HG02588 (cell line): ENCODE data around the gene TBX3.

ENCODE experiments used
- ATAC-seq: cut with Tn5 transposase; IDR thresholded peaks from one replicate; pipeline ENCODE4 v1.9.1; 2021; ENCODE audit warnings: mild to moderate bottlenecking, moderate library complexity; ENCODE audit not compliant: unreplicated experiment

Gene TBX3

GRCh38 chr12:114697243-114697716, 13.3 kb upstream of the TBX3 start:
- ATAC-seq: no peak

DNA sequence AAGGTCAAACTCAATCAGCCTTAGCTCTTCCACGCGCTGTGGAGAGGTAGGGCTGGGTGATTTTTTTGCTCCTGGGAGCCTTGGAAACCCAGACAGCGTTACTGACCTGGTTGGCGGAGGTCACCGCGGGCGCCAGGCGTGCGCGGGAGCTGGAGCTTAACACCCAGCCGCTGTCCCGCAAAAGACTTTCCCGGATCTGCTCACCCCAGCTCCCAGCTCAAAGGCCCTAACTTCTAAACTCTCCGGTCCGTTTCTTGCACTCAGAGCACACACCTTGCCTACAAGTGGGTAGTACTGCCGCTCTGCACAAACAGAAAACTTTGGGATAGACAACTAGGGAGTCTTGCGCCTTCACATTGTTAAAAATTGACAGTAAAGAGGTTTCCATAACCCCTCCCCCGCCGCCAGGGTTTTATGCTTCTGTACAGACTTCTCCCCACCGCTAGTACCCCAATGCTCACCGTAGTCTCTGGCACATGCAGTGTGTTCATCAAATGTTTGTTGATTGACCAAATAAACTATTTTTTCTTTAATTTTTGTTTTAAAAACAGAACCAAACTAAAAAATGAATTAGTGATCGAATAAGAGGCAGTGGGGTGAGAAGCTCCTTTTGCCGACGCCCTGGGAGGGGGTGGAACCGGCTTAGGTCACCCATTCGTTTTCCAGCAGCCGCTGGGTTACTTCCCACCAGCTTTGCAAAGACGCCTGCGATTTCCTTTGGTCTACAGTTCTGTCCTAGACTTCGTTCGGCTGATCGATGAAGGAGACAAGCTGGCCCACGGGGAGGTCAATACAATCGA, 12.7 kb upstream of the TBX3 start:
- ATAC-seq: no peak

- ATAC-seq: no peak
Observed at GRCh38 chr12:114695305-114695592, 11.3 kb upstream of the TBX3 start.

DNA sequence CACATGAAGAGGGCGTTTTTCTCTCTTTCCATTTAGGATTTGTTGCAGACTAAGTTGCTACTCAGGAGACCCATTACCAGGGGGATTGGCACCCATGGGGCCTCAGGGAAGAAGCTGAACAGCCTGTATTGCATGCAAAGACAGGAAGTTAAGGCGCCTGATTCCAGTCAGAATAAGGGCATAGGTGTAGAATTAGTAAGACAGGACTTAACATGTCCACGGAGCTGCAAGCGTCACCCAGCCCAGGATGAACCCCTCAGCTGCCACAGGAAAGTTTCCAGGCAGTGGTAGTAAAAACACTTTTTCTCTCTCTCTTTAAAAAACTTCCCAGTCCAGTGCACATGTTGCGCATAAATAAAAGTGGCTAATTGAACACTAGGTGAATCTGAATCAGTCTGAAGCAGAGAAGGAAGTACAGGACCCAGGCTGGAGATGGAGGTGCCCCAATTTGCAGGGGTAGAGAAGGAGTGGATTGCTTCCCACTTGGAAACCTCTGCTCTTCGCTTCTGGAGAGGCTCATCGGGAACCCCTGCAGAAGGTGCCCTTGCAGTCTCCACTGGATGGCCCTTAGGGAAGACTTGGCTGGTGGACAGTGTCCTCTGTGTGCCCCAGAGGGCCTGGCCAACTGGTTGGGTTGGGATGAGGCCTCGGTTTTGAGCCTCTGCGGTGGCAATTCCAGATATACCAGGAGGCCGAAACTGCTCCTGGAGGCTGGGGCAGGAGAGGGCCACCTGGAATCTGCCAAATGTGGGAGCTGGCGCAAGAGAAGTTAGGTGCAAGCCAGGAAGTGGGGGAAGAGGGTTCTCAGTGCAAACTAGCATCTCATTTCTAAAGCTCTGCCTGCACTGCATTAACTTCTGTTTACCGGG, 10.7 kb upstream of the TBX3 start:
- no peak for ATAC-seq

- no peak for ATAC-seq
Observed at GRCh38 chr12:114693532-114693931, 9.6 kb upstream of the TBX3 start.

- no peak for ATAC-seq
Observed at GRCh38 chr12:114693059-114693531, 9.1 kb upstream of the TBX3 start.

GRCh38 chr12:114692186-114693058, 8.4 kb upstream of the TBX3 start:
- ATAC-seq: no peak

GRCh38 chr12:114691763-114692185, 7.8 kb upstream of the TBX3 start:
- no peak for ATAC-seq

- no peak for ATAC-seq
Observed at GRCh38 chr12:114691196-114691595, 7.2 kb upstream of the TBX3 start.

- ATAC-seq: no peak
Observed at GRCh38 chr12:114690267-114691135, 6.5 kb upstream of the TBX3 start.

- ATAC-seq: no peak
Observed at GRCh38 chr12:114689075-114689994, 5.4 kb upstream of the TBX3 start.

DNA sequence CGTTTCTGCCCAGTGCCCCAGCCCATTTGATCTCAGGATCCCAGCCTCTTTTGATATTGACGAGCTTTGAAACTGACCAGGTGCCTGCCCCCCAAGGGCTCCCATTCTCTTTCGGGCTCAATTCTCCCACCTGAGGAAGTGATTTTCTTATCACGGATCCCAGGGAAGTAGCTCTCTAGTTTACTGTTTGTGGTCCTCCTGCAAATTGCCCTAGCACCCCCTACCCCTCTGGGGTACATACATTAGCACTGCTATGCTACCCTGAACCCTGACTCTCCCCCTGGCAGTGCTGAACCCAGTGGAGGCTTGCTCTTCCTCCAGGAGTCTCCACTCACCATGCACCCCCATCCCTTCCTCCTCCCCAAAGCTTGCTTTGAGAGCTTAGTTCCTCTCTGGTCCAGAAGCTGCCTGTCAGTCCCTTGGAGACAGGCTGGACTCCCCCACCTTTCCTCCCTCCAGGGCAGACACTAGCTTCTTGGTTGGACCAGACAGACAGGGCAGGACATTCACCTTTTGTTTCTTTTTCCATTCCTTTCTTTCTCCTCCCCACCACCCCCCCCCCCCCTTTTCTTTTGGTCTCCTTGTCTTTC, 4.4 kb upstream of the TBX3 start:
- no peak for ATAC-seq

- no peak for ATAC-seq
Observed at GRCh38 chr12:114687802-114688201, 3.8 kb upstream of the TBX3 start.

DNA sequence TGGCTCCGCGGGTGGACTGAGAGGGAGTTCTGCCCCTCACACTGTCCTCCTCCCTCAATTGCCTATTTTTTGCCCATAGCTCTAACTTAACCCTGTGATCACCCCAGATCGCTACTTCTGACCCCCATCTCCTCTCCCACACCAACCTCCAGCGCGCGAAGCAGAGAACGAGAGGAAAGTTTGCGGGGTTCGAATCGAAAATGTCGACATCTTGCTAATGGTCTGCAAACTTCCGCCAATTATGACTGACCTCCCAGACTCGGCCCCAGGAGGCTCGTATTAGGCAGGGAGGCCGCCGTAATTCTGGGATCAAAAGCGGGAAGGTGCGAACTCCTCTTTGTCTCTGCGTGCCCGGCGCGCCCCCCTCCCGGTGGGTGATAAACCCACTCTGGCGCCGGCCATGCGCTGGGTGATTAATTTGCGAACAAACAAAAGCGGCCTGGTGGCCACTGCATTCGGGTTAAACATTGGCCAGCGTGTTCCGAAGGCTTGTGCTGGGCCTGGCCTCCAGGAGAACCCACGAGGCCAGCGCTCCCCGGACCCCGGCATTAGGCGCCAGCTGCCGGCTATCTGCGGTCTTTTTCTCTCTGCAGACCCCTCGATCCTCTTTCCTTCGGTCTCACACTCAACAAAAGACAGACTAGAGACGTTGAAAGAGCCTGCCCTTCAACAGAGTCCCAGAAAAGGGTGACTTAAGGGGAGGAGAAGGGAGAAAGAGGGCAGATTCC, 3.0 kb upstream of the TBX3 start:
- ATAC-seq: no peak

DNA sequence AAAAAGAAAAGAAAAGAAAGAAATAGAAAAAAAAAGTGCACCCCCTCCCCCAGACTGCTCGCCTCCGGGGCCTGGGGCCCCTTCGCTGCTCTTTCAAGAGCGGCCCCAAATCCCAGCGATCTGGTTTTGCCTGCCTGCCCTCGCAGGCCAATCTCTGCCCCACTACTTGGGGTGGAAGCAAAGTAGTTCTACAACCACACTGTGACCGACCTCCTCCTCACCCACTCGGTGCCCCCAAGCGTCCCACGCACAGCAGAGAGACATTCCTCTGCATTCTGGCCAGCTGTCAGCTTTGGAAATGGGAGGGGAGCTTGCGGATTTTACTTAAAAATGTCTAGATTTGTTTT, 2.4 kb upstream of the TBX3 start:
- no peak for ATAC-seq

DNA sequence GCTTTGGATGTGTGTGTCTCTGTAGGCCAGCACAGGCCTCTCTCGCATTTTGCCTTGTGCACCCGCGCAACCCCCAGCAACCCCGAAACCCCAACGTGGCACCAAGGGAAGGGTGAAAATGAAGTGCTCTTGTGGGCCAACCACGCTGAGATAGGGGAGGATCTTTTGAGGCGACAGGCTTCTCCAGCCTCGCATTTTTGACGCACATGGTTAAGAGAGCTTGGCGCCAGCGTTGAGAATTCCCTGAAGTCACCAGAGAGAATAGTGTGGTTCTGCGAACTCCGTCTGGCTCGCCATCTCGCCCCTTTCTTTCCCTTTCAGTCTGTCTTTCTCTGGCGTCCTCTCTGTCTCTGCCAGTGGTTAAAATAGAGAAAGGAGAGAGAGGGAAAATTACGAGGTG, 1.9 kb upstream of the TBX3 start:
- no peak for ATAC-seq

GRCh38 chr12:114685320-114685781, 1.4 kb upstream of the TBX3 start:
- no peak for ATAC-seq

- no peak for ATAC-seq
Observed at GRCh38 chr12:114684870-114685273, 897 bp upstream of the TBX3 start.
